Measurements from ENCODE around the gene ING4.

- TF ChIP-seq MAZ (IDR thresholded peaks at IDR 0.05; ENCODE audit: borderline replicate concordance, low read depth, low read length), result no peak; the same call in 1 of the 2 replicates
- no peak for TF ChIP-seq CEBPB (IDR thresholded peaks at IDR 0.05; ENCODE audit: low read depth, low read length)
- no peak for TF ChIP-seq POLR2A (IDR thresholded peaks at IDR 0.05; ENCODE audit: low read depth, low read length)
- no peak for TF ChIP-seq CTCF (conservative IDR thresholded peaks at IDR 0.05; ENCODE audit: low read depth, low read length)
- TF ChIP-seq RFX5 (IDR thresholded peaks at IDR 0.05; ENCODE audit: low read depth, low read length), result no peak
- no peak for TF ChIP-seq RCOR1 (IDR thresholded peaks at IDR 0.05; ENCODE audit: insufficient replicate concordance, low read length)
- TF ChIP-seq RAD21 (IDR thresholded peaks at IDR 0.05; ENCODE audit: low read length), result no peak
- no peak for TF ChIP-seq MAFK (IDR thresholded peaks at IDR 0.05; ENCODE audit: low read depth, low read length)
- no peak for TF ChIP-seq NFE2L2 (IDR thresholded peaks at IDR 0.05; ENCODE audit: low read depth, low read length)
- TF ChIP-seq USF2 (IDR thresholded peaks at IDR 0.05; ENCODE audit: low read depth, low read length), result no peak
- no peak for TF ChIP-seq FOS (IDR thresholded peaks at IDR 0.05; ENCODE audit: low read depth, low read length)
- no peak for TF ChIP-seq CHD1 (IDR thresholded peaks at IDR 0.05; ENCODE audit: low read depth, low read length)
- TF ChIP-seq SMC3 (IDR thresholded peaks at IDR 0.05; ENCODE audit: low read depth, low read length), result no peak
- no peak for TF ChIP-seq BHLHE40 (IDR thresholded peaks at IDR 0.05; ENCODE audit: low read depth, low read length)
These were observed 37.2 kb upstream of the ING4 start for GRCh38 chr12:6699989-6700645.
